Measurements from ENCODE around the gene C4BPB.

C4BPB gene

GRCh38 chr1:207130252-207131036 lies 41.8 kb downstream of the C4BPB start:
- TF ChIP-seq, protein P1, sequence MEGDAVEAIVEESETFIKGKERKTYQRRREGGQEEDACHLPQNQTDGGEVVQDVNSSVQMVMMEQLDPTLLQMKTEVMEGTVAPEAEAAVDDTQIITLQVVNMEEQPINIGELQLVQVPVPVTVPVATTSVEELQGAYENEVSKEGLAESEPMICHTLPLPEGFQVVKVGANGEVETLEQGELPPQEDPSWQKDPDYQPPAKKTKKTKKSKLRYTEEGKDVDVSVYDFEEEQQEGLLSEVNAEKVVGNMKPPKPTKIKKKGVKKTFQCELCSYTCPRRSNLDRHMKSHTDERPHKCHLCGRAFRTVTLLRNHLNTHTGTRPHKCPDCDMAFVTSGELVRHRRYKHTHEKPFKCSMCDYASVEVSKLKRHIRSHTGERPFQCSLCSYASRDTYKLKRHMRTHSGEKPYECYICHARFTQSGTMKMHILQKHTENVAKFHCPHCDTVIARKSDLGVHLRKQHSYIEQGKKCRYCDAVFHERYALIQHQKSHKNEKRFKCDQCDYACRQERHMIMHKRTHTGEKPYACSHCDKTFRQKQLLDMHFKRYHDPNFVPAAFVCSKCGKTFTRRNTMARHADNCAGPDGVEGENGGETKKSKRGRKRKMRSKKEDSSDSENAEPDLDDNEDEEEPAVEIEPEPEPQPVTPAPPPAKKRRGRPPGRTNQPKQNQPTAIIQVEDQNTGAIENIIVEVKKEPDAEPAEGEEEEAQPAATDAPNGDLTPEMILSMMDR (conservative IDR thresholded peaks at IDR 0.05) = no peak
- no peak for TF ChIP-seq ZFX (IDR thresholded peaks at IDR 0.05)
- H3K27ac ChIP-seq = no peak overlapping the region

DNA sequence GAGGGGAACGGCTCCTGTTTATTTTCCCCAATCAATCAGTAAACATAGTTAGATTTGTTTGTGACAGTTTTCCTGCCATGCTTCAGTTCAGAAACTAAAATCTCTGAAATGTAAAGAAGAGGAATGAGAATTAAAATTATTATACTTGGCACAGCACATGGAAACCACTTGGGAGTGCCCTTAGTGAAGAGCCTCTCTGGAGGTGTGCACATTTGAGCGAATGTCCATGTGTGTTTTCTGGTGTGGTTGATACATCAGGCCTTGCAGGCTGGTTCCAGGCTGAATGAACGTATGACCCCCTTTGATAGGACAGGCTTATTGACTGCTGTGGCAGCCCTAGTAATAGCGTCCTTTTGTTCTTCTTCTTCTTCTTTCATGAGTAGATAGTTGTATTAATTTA lies 42.5 kb downstream of the C4BPB start:
- no peak overlapping the region for H3K27ac ChIP-seq
- TF ChIP-seq, protein P1 (conservative IDR thresholded peaks at IDR 0.05) = no peak
- TF ChIP-seq ZFX (IDR thresholded peaks at IDR 0.05) = no peak

DNA sequence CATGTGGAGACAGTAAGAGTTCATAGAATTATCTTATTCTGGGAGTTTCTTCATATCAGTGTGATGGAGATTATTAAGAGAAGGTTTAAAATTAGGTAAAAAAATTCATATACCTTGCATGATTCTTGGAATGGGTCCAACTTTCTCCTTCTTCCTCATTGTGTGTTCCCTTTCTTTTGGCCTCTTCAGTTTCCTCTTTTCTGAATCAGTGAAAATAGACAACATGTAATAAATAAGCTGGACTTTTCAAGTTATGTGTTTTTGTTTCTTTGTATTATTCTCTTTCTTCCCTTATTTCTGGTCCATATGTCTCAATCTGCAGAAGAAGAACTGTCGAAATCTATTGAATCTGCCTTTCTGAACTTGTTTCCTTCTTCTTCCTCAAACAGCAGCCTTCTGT lies 45.9 kb downstream of the C4BPB start:
- TF ChIP-seq ZFX (IDR thresholded peaks at IDR 0.05) = no peak
- TF ChIP-seq, protein P1 (conservative IDR thresholded peaks at IDR 0.05) = no peak

GRCh38 chr1:207139616-207140015 lies 51.0 kb downstream of the C4BPB start:
- H3K27ac ChIP-seq = no peak overlapping the region
- TF ChIP-seq ZFX (IDR thresholded peaks at IDR 0.05) = no peak
- TF ChIP-seq, protein P1 (conservative IDR thresholded peaks at IDR 0.05) = no peak

More for the DNA sequence above, 45.9 kb downstream of the C4BPB start:
- no peak overlapping the region for H3K27ac ChIP-seq

GRCh38 chr1:207140536-207140935 lies 51.9 kb downstream of the C4BPB start:
- TF ChIP-seq, protein P1 (conservative IDR thresholded peaks at IDR 0.05) = no peak
- TF ChIP-seq ZFX (IDR thresholded peaks at IDR 0.05) = no peak
- no peak overlapping the region for H3K27ac ChIP-seq

DNA sequence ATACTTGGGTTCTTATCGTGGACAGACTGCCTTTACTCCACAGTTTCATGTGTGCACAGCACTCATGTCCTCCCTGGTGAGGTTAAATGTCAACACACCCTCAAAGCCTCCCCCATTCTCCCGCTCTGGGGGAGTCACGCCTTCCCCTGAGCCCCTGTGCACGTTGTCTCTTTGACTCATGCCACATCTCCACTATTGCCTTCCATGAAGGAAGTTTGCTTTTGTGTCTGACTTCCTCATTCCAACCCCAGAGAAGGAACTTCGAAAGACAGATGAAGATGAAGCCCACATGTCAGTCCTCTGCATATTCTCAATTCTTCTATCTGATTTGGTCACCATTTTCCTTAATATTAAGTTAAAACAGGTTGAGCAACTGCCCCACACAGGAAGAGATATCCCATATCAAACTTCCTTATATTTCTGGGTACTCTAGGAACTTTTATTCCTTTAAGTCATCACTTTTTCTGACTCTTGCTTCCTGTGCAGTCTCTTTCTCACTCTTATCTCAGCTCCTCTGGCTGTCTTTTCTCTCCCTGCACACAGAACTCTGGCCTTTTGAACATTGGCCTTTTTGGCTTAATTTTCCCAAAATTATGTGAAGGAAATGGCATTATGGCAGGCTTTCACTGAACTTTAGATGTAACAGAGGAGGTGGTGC lies 56.9 kb downstream of the C4BPB start:
- H3K27ac ChIP-seq = no peak overlapping the region
- no peak for TF ChIP-seq ZFX (IDR thresholded peaks at IDR 0.05)
- TF ChIP-seq, protein P1 (conservative IDR thresholded peaks at IDR 0.05) = no peak

Data from C4-2B (cell line).